ENCODE data around the gene NFX1.

NFX1 gene

DNA sequence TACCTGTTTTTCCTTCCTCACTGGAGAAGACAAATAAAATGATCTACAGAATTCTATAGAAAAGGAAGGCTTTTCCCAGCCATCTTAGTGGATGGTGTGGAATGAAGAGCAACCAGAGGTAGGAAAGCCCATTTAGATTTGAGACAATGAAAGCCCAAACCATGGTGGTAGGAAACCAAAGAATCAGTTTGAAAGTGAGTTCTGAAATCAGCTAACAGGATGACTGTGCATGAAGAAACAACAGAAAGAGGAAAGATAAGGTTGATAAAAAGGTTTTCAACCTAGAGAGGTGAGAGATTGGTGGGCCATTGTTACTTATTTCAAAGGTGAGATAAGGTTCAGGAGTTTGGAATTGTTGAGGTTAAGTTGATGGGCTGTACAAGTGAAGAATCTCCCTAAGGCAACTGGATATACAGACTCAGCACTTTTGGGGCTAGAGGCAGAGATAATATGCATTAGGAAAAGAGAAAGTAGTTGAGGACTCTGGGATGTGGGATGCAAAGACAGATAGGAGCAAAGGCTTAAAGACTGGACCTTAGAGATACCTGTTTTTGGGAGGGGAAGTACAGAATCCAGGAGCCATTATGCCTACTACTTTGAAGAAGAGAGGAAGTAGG lies 23.1 kb upstream of the NFX1 start:
- DNase-seq (ENCODE audit: low read depth): no peak

- DNase-seq (ENCODE audit: low read depth): no peak
These were observed 20.2 kb upstream of the NFX1 start for GRCh38 chr9:33270146-33270545.

- DNase-seq (ENCODE audit: low read depth): no peak
These were observed 18.3 kb upstream of the NFX1 start for GRCh38 chr9:33272061-33272460.

- no peak for DNase-seq (ENCODE audit: low read depth)
These were observed 16.9 kb upstream of the NFX1 start for GRCh38 chr9:33273266-33273971.

DNA sequence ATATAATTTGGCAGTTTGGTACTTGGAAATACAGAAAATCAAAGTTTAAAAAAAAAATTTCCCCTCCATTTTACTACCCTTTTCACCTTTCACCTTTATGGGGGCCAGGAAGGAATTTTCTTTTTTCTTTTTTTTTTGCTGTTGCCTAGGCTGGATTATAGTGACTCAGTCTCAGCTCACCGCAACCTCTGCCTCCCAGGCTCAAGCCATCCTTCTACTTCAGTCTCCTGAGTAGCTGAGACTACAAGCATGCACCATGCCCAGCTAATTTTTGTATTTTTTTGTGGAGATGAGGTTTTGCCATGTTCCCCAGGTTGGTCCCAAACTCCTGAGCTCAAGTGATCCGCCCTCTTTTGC lies 16.4 kb upstream of the NFX1 start:
- DNase-seq (ENCODE audit: low read depth): no peak

GRCh38 chr9:33277484-33277883 lies 12.8 kb upstream of the NFX1 start:
- no peak for DNase-seq (ENCODE audit: low read depth)

DNA sequence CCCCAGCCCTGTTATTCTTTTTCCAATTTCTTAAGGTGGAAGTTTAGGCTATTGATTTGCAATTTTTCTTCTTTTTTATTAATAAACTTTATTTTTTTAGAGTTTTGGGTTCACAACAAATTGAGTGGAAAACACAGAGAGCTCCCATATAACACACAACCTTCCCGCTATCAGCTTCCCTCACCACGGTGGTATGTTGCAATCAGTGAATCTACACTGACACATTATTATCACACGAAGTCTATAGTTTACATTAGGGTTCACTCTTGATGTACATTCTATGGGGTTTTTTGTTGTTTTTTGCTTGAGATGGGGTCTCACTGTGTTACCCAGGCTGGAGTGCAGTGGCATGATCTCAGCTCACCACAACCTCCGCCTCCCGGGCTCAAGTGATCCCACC lies 4.8 kb upstream of the NFX1 start:
- no peak for DNase-seq (ENCODE audit: low read depth)

GRCh38 chr9:33287087-33287490 lies 3.2 kb upstream of the NFX1 start:
- peak; percentile 19 for DNase-seq (ENCODE audit: low read depth)

GRCh38 chr9:33288235-33288634 lies 2.1 kb upstream of the NFX1 start:
- DNase-seq (ENCODE audit: low read depth): no peak

- no peak for DNase-seq (ENCODE audit: low read depth)
These were observed 1.4 kb upstream of the NFX1 start for GRCh38 chr9:33288828-33289483.

GRCh38 chr9:33289496-33289895 lies 820 bp upstream of the NFX1 start:
- no peak for DNase-seq (ENCODE audit: low read depth)

GRCh38 chr9:33289936-33290246 lies 425 bp upstream of the NFX1 start:
- no peak for DNase-seq (ENCODE audit: low read depth)

DNA sequence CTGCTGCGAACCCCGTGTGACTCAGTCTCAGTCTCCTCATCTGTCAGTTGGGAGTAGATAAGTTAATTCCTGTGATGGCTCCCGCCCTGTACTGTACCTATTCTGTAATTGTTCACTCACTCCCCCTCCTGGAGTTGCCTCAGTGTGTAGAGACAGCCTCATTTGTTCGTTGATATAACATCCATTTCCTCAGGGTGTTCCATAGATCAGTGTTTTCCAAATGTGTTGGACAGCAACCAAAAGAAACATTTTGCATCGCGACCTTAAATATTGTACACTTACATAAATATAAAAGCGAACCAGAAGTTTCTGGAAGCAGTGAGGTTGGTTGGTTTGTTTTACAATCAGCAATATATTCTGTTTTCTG lies 698 bp downstream of the NFX1 start:
- DNase-seq (ENCODE audit: low read depth): no peak

DNA sequence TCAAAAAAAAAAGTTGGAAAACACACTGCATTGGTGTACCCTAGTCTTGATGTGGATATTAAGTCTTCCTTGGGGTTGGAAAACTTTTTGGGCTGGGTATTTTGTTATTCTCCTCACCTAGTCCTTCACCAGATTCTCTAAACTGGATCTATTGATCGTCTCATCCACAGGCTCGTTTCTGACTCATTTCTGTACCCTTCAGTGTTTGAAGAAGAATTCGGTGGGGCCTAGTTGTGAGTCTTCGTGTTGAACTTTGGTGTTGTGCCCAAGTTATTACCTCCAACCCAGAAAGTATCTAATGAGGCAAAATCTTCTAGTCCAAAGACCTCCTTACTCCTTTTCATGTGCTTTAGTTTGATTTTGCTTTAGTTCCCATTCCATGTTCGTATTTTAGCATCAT lies 1.6 kb downstream of the NFX1 start:
- DNase-seq (ENCODE audit: low read depth): no peak

DNA sequence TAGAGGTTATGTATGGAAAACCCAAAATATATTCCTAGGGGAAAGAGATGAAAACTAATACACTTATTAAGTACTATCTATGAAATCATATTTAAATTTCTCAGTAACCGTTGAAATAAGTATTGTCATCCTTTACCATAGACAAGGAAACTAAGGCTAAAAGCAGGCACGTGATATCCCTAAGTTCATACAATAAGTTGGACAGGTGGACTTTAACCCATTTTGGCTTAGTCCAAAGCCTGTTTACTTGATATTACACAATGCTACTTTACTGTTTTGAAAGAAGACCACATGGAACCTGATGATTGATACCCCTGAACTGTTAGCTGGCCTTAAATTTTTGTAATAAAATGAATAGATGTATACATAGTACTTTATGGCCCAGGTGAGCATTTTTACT lies 3.5 kb downstream of the NFX1 start:
- no peak for DNase-seq (ENCODE audit: low read depth)

DNA sequence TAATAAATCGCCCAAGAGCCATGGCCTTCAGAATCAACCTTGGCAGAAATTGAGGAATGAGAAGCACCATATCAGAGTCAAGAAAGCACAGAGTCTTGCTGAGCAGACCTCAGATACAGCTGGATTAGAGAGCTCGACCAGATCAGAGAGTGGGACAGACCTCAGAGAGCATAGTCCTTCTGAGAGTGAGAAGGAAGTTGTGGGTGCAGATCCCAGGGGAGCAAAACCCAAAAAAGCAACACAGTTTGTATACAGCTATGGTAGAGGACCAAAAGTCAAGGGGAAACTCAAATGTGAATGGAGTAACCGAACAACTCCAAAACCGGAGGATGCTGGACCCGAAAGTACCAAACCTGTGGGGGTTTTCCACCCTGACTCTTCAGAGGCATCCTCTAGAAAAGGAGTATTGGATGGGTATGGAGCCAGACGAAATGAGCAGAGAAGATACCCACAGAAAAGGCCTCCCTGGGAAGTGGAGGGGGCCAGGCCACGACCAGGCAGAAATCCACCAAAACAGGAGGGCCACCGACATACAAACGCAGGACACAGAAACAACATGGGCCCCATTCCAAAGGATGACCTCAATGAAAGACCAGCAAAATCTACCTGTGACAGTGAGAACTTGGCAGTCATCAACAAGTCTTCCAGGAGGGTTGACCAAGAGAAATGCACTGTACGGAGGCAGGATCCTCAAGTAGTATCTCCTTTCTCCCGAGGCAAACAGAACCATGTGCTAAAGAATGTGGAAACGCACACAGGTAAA lies 4.5 kb downstream of the NFX1 start:
- no peak for DNase-seq (ENCODE audit: low read depth)

DNA sequence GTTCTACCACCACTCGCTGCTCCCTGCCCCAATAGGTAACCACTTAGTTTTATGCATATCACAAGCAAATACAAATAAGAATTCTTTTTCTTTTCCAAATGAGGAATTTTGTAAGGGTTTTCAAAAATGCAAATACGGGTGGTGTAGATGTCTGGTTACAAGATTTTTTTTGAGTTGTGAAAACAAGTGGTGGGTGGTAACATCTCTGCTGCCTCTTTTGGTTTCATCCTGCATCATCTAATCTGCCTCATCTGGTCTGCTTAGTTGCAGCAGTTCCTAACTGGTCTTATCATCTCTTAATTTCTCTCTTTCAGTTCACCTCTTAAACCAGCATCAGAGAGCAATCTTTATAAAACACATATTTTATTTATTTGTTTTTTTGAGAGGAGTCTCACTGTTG lies 5.3 kb downstream of the NFX1 start:
- no peak for DNase-seq (ENCODE audit: low read depth)

GRCh38 chr9:33297432-33297831 lies 7.1 kb downstream of the NFX1 start:
- no peak for DNase-seq (ENCODE audit: low read depth)

DNA sequence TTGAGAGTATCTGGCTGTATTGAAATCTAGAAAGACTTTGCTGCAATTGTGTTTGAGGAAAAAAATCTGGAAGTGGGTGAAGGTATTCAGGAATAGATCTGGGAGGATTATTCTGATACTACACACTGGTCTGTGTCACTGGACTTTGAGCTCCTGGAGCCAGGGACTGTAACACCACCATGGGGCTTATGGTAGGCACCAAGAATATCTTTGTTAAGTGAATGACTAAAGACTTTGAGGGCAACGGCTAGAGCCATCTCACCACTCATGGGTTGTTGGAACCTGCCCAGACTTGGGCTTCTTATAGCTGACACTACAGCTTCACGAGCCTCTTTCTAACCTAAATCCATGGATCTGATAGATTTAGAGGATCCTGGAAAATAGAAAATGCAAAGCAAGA lies 10.2 kb downstream of the NFX1 start:
- DNase-seq (ENCODE audit: low read depth): no peak

DNA sequence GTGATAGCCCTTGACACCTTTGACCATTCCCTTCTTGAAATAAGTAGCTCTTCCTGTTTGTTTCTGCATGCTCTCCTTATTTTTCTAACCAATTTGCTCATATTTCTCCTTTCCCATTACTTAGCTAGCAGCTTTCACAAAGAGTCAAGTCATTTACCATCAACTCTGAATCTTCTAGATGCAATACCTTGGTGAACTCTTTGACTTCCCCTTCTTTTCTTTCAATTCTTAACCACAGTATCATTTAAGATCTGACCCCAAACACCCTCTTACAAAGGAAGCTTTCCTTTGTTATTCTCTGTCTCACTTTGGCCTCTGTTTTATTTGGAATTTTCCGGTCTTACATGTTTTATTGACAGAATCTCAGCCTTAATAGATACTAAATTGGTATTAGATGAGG lies 14.0 kb downstream of the NFX1 start:
- DNase-seq (ENCODE audit: low read depth): no peak

GRCh38 chr9:33306037-33306436 lies 15.7 kb downstream of the NFX1 start:
- no peak for DNase-seq (ENCODE audit: low read depth)

- DNase-seq (ENCODE audit: low read depth): no peak
These were observed 16.8 kb downstream of the NFX1 start for GRCh38 chr9:33307067-33307466.

- no peak for DNase-seq (ENCODE audit: low read depth)
These were observed 19.6 kb downstream of the NFX1 start for GRCh38 chr9:33309903-33310302.

All from T-helper 22 cell (primary cell).